GM19372 (cell line): ENCODE results near the gene CTNND2.

Source experiments
- ATAC-seq: cut with Tn5 transposase; IDR thresholded peaks from one replicate; pipeline ENCODE4 v1.9.1; 2021; ENCODE audit warnings: mild to moderate bottlenecking, low read depth, moderate library complexity; ENCODE audit not compliant: unreplicated experiment

CTNND2 gene

GRCh38 chr5:11531811-11532555 is 372.3 kb downstream of the CTNND2 start:
- ATAC-seq: no peak

- ATAC-seq: no peak
Measured at GRCh38 chr5:11528720-11529119, 375.5 kb downstream of the CTNND2 start.

- ATAC-seq: no peak
Measured at GRCh38 chr5:11527652-11528349, 376.4 kb downstream of the CTNND2 start.

GRCh38 chr5:11525020-11525419 is 379.2 kb downstream of the CTNND2 start:
- no peak for ATAC-seq

- no peak for ATAC-seq
Measured at GRCh38 chr5:11524188-11524587, 380.1 kb downstream of the CTNND2 start.

GRCh38 chr5:11522796-11523195 is 381.4 kb downstream of the CTNND2 start:
- ATAC-seq: no peak

- ATAC-seq: no peak
Measured at GRCh38 chr5:11520241-11520930, 383.9 kb downstream of the CTNND2 start.

- ATAC-seq: no peak
Measured at GRCh38 chr5:11519236-11519635, 385.0 kb downstream of the CTNND2 start.

GRCh38 chr5:11518676-11519075 is 385.6 kb downstream of the CTNND2 start:
- no peak for ATAC-seq

GRCh38 chr5:11514705-11515432 is 389.4 kb downstream of the CTNND2 start:
- ATAC-seq: no peak

- no peak for ATAC-seq
Measured at GRCh38 chr5:11511878-11512277, 392.4 kb downstream of the CTNND2 start.

- ATAC-seq: no peak
Measured at GRCh38 chr5:11510889-11511288, 393.4 kb downstream of the CTNND2 start.

GRCh38 chr5:11509793-11510192 is 394.5 kb downstream of the CTNND2 start:
- no peak for ATAC-seq

- no peak for ATAC-seq
Measured at GRCh38 chr5:11507156-11507910, 396.9 kb downstream of the CTNND2 start.

- no peak for ATAC-seq
Measured at GRCh38 chr5:11504886-11505193, 399.4 kb downstream of the CTNND2 start.

GRCh38 chr5:11504065-11504885 is 400.0 kb downstream of the CTNND2 start:
- no peak for ATAC-seq

- no peak for ATAC-seq
Measured at GRCh38 chr5:11502783-11503182, 401.5 kb downstream of the CTNND2 start.

- ATAC-seq: no peak
Measured at GRCh38 chr5:11497651-11498050, 406.6 kb downstream of the CTNND2 start.

GRCh38 chr5:11496137-11496719 is 408.0 kb downstream of the CTNND2 start:
- no peak for ATAC-seq
